GM12892 (cell line): ENCODE data around the gene GLRX.

ENCODE experiments used
- POLR2A ChIP-seq: IDR thresholded peaks from 2 replicates; pipeline ENCODE4 v1.6.1; 2011; ENCODE audit warnings: low read depth, low read length, control low read depth
- POLR2AphosphoS5 ChIP-seq: IDR thresholded peaks from 2 replicates; pipeline ENCODE4 v1.6.1; 2011; ENCODE audit warnings: low read depth, low read length, control low read depth

DNA sequence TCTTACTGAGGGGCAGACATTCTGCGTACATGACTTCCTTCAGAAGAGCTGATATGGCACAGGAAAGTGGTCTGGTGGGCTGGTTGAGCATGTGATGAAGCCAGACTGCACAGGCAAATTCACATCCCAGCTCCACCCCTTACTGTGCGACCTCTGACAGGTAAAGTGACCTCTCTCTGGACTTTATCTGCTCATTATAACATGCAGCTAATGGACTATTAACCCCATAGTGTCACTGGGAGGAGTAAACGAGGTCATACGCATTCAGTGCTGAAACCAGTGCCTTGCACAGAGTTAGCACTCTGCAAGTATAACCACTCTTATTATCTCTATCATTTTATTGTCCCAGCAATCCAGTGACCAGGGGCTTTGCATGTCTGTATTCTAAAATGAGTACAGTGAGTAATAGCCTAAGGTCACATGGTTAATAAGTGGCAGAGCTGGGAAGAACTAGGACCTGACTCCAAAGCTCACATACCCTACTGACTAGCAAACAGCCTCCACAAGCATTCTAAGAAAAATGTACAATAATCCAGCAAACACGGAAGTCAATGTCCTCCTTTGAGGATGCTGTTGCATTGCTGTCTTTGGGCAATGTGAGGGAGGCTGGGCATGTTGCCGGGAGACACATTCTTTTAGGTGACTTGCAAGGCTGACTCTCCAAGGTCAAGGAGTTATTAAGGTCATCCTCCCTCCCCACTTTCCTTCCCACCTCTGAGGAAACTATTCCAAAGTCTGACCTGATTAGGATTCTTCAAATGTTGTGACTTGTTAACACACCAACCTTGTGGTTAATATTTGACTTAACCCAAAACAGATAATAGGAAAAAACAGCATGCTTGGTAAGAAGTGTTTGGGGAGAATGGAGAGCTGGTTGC, 19.0 kb downstream of the GLRX start:
- no peak for TF ChIP-seq POLR2AphosphoS5
- TF ChIP-seq POLR2A: no peak
